HepG2 (cell line): Measurements from ENCODE around the gene S1PR3.

ENCODE experiments used
- BHLHE40 ChIP-seq: IDR thresholded peaks from 2 replicates; pipeline ENCODE4 v1.6.1; 2011; ENCODE audit warnings: low read length, improper control_type of control experiment
- CBX2 ChIP-seq, 2 experiments: fragments of 200-600 bp in 1 of 2; sonication (generic); formaldehyde crosslinking in 1 of 2; IDR thresholded peaks; 2 replicates each; pipeline versions ENCODE4 v1.7.0 to v1.8.1; 2018 to 2022; ENCODE audit warnings: low read depth in 2 of 2, low read length in 1 of 2, mild to moderate bottlenecking in 1 of 2, missing genetic modification reagents in 1 of 2
- DNMT1 ChIP-seq: sonication (generic); formaldehyde crosslinking; IDR thresholded peaks from 2 replicates; pipeline ENCODE4 v1.5.1; 2020; ENCODE audit warnings: mild to moderate bottlenecking, missing genetic modification reagents
- EP300 ChIP-seq, 3 experiments: sonication (generic) in 1 of 3; formaldehyde crosslinking in 1 of 3; IDR thresholded peaks; 2 replicates each; pipeline versions ENCODE4 v1.5.1 to v1.6.1; 2011 to 2020; ENCODE audit warnings: low read depth in 2 of 3, low read length in 2 of 3, borderline replicate concordance in 1 of 3, improper control_type of control experiment in 1 of 3, mild to moderate bottlenecking in 1 of 3, missing genetic modification reagents in 1 of 3, moderate library complexity in 1 of 3
- EZH2 ChIP-seq: conservative IDR thresholded peaks from 2 replicates; pipeline ENCODE4 v1.6.1; 2012; ENCODE audit warnings: mild to moderate bottlenecking, low read depth, low read length, moderate library complexity
- FOXO1 ChIP-seq: sonication (generic); formaldehyde crosslinking; IDR thresholded peaks from 2 replicates; pipeline ENCODE4 v1.4.0; 2020; ENCODE audit warnings: missing genetic modification reagents
- JUNB ChIP-seq: sonication (generic); formaldehyde crosslinking; IDR thresholded peaks from 2 replicates; pipeline ENCODE4 v1.8.0; 2022; ENCODE audit warnings: missing genetic modification reagents, mild to moderate bottlenecking, borderline replicate concordance
- NFATC3 ChIP-seq: sonication (generic); formaldehyde crosslinking; IDR thresholded peaks from 2 replicates; pipeline ENCODE4 v1.5.1; 2020; ENCODE audit warnings: mild to moderate bottlenecking, missing genetic modification reagents
- POLR2A ChIP-seq, 2 experiments: IDR thresholded peaks; 2 replicates each; pipeline ENCODE4 v1.6.1; 2011; ENCODE audit warnings: low read depth in 2 of 2, low read length in 2 of 2, mild to moderate bottlenecking in 1 of 2, moderate library complexity in 1 of 2; ENCODE audit not compliant: insufficient read depth in 1 of 2
- ZNF274 ChIP-seq: sonication (generic); formaldehyde crosslinking; IDR thresholded peaks from 2 replicates; pipeline ENCODE4 v1.5.1; 2020; ENCODE audit warnings: mild to moderate bottlenecking, missing genetic modification reagents
- ZNF660 ChIP-seq: sonication (generic); formaldehyde crosslinking; IDR thresholded peaks from 2 replicates; pipeline ENCODE4 v1.5.1; 2020; ENCODE audit warnings: mild to moderate bottlenecking, low read depth, missing genetic modification reagents, borderline replicate concordance
- TF ChIP-seq, protein P1 (sequence below): sonication (generic); formaldehyde crosslinking; IDR thresholded peaks from 2 replicates; pipeline ENCODE4 v1.5.0; 2020; ENCODE audit warnings: mild to moderate bottlenecking, missing genetic modification reagents, moderate library complexity

GRCh38 chr9:88968799-88969198, 22.5 kb upstream of the S1PR3 start:
- no peak for TF ChIP-seq DNMT1 (CRISPR knock-in tag)
- no peak for TF ChIP-seq NFATC3
- no peak for TF ChIP-seq ZNF660 (CRISPR knock-in tag)
- no peak for TF ChIP-seq EP300 (IDR thresholded peaks at IDR 0.05; ENCODE audit: low read depth in 2 of 2, low read length in 2 of 2)
- TF ChIP-seq EP300 (CRISPR knock-in tag; IDR thresholded peaks at IDR 0.05; ENCODE audit: borderline replicate concordance), result no peak
- TF ChIP-seq FOXO1, result no peak
- TF ChIP-seq EZH2, result no peak
- TF ChIP-seq JUNB (CRISPR knock-in tag), result no peak
- TF ChIP-seq ZNF274 (CRISPR knock-in tag), result no peak
- TF ChIP-seq BHLHE40, result no peak
- TF ChIP-seq POLR2A (IDR thresholded peaks at IDR 0.05; ENCODE audit: insufficient read depth in 1 of 2, low read depth in 2 of 2, low read length in 2 of 2), result no peak
- TF ChIP-seq, protein P1, sequence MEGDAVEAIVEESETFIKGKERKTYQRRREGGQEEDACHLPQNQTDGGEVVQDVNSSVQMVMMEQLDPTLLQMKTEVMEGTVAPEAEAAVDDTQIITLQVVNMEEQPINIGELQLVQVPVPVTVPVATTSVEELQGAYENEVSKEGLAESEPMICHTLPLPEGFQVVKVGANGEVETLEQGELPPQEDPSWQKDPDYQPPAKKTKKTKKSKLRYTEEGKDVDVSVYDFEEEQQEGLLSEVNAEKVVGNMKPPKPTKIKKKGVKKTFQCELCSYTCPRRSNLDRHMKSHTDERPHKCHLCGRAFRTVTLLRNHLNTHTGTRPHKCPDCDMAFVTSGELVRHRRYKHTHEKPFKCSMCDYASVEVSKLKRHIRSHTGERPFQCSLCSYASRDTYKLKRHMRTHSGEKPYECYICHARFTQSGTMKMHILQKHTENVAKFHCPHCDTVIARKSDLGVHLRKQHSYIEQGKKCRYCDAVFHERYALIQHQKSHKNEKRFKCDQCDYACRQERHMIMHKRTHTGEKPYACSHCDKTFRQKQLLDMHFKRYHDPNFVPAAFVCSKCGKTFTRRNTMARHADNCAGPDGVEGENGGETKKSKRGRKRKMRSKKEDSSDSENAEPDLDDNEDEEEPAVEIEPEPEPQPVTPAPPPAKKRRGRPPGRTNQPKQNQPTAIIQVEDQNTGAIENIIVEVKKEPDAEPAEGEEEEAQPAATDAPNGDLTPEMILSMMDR, result no peak
- no peak for TF ChIP-seq CBX2 (IDR thresholded peaks at IDR 0.05; ENCODE audit: low read depth, low read length)
- no peak for TF ChIP-seq CBX2 (CRISPR knock-in tag; IDR thresholded peaks at IDR 0.05; ENCODE audit: low read depth)
